Stimulated activated memory B cell treated with anti-CD40 and anti-IgM and Interleukin-4, amounts not matched to agents 10 μg/mL and 1 μg/mL and 100 μg/mL, for 72 hours (primary cell): Measurements from ENCODE around the gene CCDC85C.

Experiments used
- ATAC-seq: fragments of 150-1000 bp; cut with Tn5 transposase; 2 replicates; pipeline ENCODE4 v1.10.0; 2021
- H3K27ac Mint-ChIP-seq: one replicate; pipeline ENCODE4 v1.8.0; 2022; ENCODE audit warnings: mild to moderate bottlenecking, mixed read lengths
- H3K27me3 Mint-ChIP-seq: one replicate; pipeline ENCODE4 v1.8.0; 2022; ENCODE audit warnings: mixed read lengths
- H3K36me3 Mint-ChIP-seq: one replicate; pipeline ENCODE4 v1.8.0; 2022; ENCODE audit warnings: mixed read lengths
- H3K4me1 Mint-ChIP-seq: one replicate; pipeline ENCODE4 v1.8.0; 2022; ENCODE audit warnings: mixed read lengths
- H3K4me3 Mint-ChIP-seq: one replicate; pipeline ENCODE4 v1.8.0; 2022; ENCODE audit warnings: mild to moderate bottlenecking, moderate library complexity, mixed read lengths
- H3K9me3 Mint-ChIP-seq: one replicate; pipeline ENCODE4 v1.8.0; 2022; ENCODE audit warnings: mixed read lengths

CCDC85C gene

GRCh38 chr14:99619835-99620834 lies 16.1 kb upstream of the CCDC85C start:
- Mint-ChIP-seq H3K27ac (no peak overlapping the region), H3K4me1 (peaks cover 7% of the 10 kb centered on the region), H3K36me3 (no peaks in the 10 kb centered on the region), H3K27me3 (peaks cover 56% of the 10 kb centered on the region), H3K4me3 (no peak overlapping the region), H3K9me3 (no peaks in the 10 kb centered on the region)
- no peak for ATAC-seq

- Mint-ChIP-seq H3K9me3 (no peaks in the 10 kb centered on the region), H3K4me1 (no peaks in the 10 kb centered on the region), H3K27ac (no peak overlapping the region), H3K4me3 (no peak overlapping the region), H3K27me3 (peaks cover 43% of the 10 kb centered on the region), H3K36me3 (no peaks in the 10 kb centered on the region)
- no peak for ATAC-seq
Measured at GRCh38 chr14:99616832-99617800, 13.1 kb upstream of the CCDC85C start.

GRCh38 chr14:99615497-99616157 lies 11.6 kb upstream of the CCDC85C start:
- H3K4me1 Mint-ChIP-seq, result no peaks in the 10 kb centered on the region
- no peak overlapping the region for H3K27ac Mint-ChIP-seq
- H3K4me3 Mint-ChIP-seq, result no peak overlapping the region
- peaks cover 35% of the 10 kb centered on the region for H3K27me3 Mint-ChIP-seq
- ATAC-seq, result no peak
- no peaks in the 10 kb centered on the region for H3K9me3 Mint-ChIP-seq
- no peaks in the 10 kb centered on the region for H3K36me3 Mint-ChIP-seq

- H3K4me3 Mint-ChIP-seq, result no peak overlapping the region
- H3K27me3 Mint-ChIP-seq, result peaks cover 34% of the 10 kb centered on the region
- H3K36me3 Mint-ChIP-seq, result no peaks in the 10 kb centered on the region
- H3K27ac Mint-ChIP-seq, result no peak overlapping the region
- no peak for ATAC-seq
- no peaks in the 10 kb centered on the region for H3K4me1 Mint-ChIP-seq
- H3K9me3 Mint-ChIP-seq, result no peaks in the 10 kb centered on the region
Measured at GRCh38 chr14:99612738-99613330, 8.8 kb upstream of the CCDC85C start.

- Mint-ChIP-seq H3K27me3 (peaks cover 34% of the 10 kb centered on the region), H3K9me3 (no peaks in the 10 kb centered on the region), H3K4me1 (no peaks in the 10 kb centered on the region), H3K4me3 (no peak overlapping the region), H3K36me3 (no peaks in the 10 kb centered on the region), H3K27ac (no peak overlapping the region)
- no peak for ATAC-seq
Measured at GRCh38 chr14:99612071-99612737, 8.2 kb upstream of the CCDC85C start.

- no peak overlapping the region for H3K4me3 Mint-ChIP-seq
- H3K9me3 Mint-ChIP-seq, result no peaks in the 10 kb centered on the region
- peaks cover 34% of the 10 kb centered on the region for H3K27me3 Mint-ChIP-seq
- no peaks in the 10 kb centered on the region for H3K36me3 Mint-ChIP-seq
- no peak overlapping the region for H3K27ac Mint-ChIP-seq
- H3K4me1 Mint-ChIP-seq, result no peaks in the 10 kb centered on the region
- ATAC-seq, result no peak
Measured at GRCh38 chr14:99611646-99612045, 7.6 kb upstream of the CCDC85C start.

GRCh38 chr14:99609245-99610170 lies 5.5 kb upstream of the CCDC85C start:
- no peak for ATAC-seq
- Mint-ChIP-seq H3K27ac (no peak overlapping the region), H3K4me1 (peaks cover 9% of the 10 kb centered on the region), H3K9me3 (no peaks in the 10 kb centered on the region), H3K27me3 (peaks cover 25% of the 10 kb centered on the region), H3K4me3 (no peak overlapping the region), H3K36me3 (no peaks in the 10 kb centered on the region)

- H3K4me1 Mint-ChIP-seq, result peaks cover 9% of the 10 kb centered on the region
- peaks cover 17% of the 10 kb centered on the region for H3K27me3 Mint-ChIP-seq
- no peak overlapping the region for H3K4me3 Mint-ChIP-seq
- no peak overlapping the region for H3K27ac Mint-ChIP-seq
- H3K36me3 Mint-ChIP-seq, result no peaks in the 10 kb centered on the region
- no peak for ATAC-seq
- H3K9me3 Mint-ChIP-seq, result no peaks in the 10 kb centered on the region
Measured at GRCh38 chr14:99608591-99608990, 4.6 kb upstream of the CCDC85C start.

- H3K27ac Mint-ChIP-seq, result no peak overlapping the region
- H3K4me1 Mint-ChIP-seq, result peaks cover 21% of the 10 kb centered on the region
- ATAC-seq, result no peak
- no peaks in the 10 kb centered on the region for H3K9me3 Mint-ChIP-seq
- peaks cover 10% of the 10 kb centered on the region for H3K27me3 Mint-ChIP-seq
- no peaks in the 10 kb centered on the region for H3K36me3 Mint-ChIP-seq
- H3K4me3 Mint-ChIP-seq, result no peak overlapping the region
Measured at GRCh38 chr14:99606359-99606758, 2.4 kb upstream of the CCDC85C start.

GRCh38 chr14:99605299-99605961 lies 1.4 kb upstream of the CCDC85C start:
- Mint-ChIP-seq H3K9me3 (no peaks in the 10 kb centered on the region), H3K27ac (peak overlapping the region; percentile 82), H3K27me3 (peaks cover 10% of the 10 kb centered on the region), H3K4me1 (peaks cover 21% of the 10 kb centered on the region), H3K4me3 (peak overlapping the region; percentile 89), H3K36me3 (no peaks in the 10 kb centered on the region)
- peak; percentile 40 for ATAC-seq

GRCh38 chr14:99604766-99605298 lies 825 bp upstream of the CCDC85C start:
- ATAC-seq, result peak; percentile 52
- Mint-ChIP-seq H3K36me3 (no peaks in the 10 kb centered on the region), H3K27me3 (peaks cover 10% of the 10 kb centered on the region), H3K9me3 (no peaks in the 10 kb centered on the region), H3K4me3 (peak overlapping the region; percentile 89), H3K4me1 (peaks cover 21% of the 10 kb centered on the region), H3K27ac (peak overlapping the region; percentile 82)

- Mint-ChIP-seq H3K27me3 (peaks cover 10% of the 10 kb centered on the region), H3K9me3 (no peaks in the 10 kb centered on the region), H3K36me3 (no peaks in the 10 kb centered on the region), H3K4me1 (peaks cover 21% of the 10 kb centered on the region), H3K27ac (peak overlapping the region; percentile 82), H3K4me3 (peak overlapping the region; percentile 89)
- ATAC-seq, result peak; percentile 96
Measured at GRCh38 chr14:99604278-99604765, 315 bp upstream of the CCDC85C start.
